ENCODE measurements around the gene RUBCN. TPM values are rescaled to one million over a fixed set of nuclear protein-coding genes. Genes with fewer than 3 reads are reported as not detected.

The RUBCN gene
- total and polyA plus RNA-seq, 10 of the 15 experiments (the other 5 are each of a cell fraction or from before 2014, with no cell fraction given): 15.5 to 79.9 (median 40.4) TPM

DNA sequence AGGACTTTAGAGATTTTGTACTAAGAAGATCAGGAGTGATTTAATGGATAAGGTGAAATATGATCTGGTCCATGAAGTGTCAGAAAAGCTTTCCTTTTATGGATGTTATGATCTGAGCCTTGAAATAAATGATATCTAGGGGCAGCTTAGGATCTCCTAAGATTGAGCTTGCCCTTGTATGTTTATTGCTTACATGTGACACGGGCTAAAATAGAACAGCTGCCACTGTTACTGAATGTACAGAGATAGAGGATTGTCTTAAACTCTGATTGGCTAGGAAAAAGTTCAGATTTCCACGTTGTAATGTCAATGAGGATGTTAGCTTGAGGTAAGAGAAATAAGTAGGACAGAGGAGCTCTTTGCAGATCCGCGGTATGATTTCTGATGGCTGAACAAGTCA, 21.8 kb upstream of the RUBCN start (continued):
- TF ChIP-seq CBX3 (IDR thresholded peaks at IDR 0.05; ENCODE audit: borderline replicate concordance, low read depth) (no peak), JUNB (IDR thresholded peaks at IDR 0.05) (no peak), MXI1 (IDR thresholded peaks at IDR 0.05; ENCODE audit: low read depth, low read length) (no peak), RBBP5 (conservative IDR thresholded peaks at IDR 0.05) (no peak), KLF5 (IDR thresholded peaks at IDR 0.05; ENCODE audit: partially characterized antibody) (no peak), BMI1 (IDR thresholded peaks at IDR 0.05; ENCODE audit: borderline replicate concordance) (no peak)
- TF ChIP-seq, protein P1, sequence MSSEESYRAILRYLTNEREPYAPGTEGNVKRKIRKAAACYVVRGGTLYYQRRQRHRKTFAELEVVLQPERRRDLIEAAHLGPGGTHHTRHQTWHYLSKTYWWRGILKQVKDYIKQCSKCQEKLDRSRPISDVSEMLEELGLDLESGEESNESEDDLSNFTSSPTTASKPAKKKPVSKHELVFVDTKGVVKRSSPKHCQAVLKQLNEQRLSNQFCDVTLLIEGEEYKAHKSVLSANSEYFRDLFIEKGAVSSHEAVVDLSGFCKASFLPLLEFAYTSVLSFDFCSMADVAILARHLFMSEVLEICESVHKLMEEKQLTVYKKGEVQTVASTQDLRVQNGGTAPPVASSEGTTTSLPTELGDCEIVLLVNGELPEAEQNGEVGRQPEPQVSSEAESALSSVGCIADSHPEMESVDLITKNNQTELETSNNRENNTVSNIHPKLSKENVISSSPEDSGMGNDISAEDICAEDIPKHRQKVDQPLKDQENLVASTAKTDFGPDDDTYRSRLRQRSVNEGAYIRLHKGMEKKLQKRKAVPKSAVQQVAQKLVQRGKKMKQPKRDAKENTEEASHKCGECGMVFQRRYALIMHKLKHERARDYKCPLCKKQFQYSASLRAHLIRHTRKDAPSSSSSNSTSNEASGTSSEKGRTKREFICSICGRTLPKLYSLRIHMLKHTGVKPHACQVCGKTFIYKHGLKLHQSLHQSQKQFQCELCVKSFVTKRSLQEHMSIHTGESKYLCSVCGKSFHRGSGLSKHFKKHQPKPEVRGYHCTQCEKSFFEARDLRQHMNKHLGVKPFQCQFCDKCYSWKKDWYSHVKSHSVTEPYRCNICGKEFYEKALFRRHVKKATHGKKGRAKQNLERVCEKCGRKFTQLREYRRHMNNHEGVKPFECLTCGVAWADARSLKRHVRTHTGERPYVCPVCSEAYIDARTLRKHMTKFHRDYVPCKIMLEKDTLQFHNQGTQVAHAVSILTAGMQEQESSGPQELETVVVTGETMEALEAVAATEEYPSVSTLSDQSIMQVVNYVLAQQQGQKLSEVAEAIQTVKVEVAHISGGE (CRISPR knock-in tag; IDR thresholded peaks at IDR 0.05): no peak

DNA sequence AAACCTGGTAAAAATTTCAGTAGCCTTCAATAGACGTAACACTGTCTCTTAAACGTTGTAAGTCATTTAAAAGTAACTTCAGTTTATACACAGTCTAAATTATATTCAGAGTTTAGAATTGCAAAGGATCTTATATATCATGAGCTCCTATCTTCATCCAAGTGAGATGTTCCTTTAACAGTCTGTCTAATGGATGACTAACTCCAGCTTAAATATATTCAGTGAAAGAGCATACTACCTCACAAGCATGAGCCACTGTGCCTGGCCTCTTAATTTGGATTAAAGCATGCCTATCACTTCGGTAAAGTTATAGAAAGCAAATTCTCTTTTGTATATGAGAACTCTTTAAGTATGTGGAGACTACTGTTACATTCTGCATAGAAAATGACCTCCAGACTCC, 20.0 kb upstream of the RUBCN start:
- Histone ChIP-seq H3K4me1 (ENCODE audit: control insufficient read depth, insufficient read depth, low read length) (peaks cover 3% of the 10 kb centered on the region; the same call in 1 of the 2 replicates), H3K36me3 (ENCODE audit: control insufficient read depth in 2 of 2, insufficient read depth in 2 of 2, low read length in 1 of 2) (peaks cover 0 to 7% of the 10 kb centered on the region in 2 experiments), H3K27me3 (replicated peaks in 1 of 2; ENCODE audit: control insufficient read depth in 2 of 2, insufficient read depth in 2 of 2, low read length in 1 of 2) (no peaks in the 10 kb centered on the region), H2AFZ (ENCODE audit: control insufficient read depth, low read depth, low read length) (no peak overlapping the region), H3K9me3 (replicated peaks; ENCODE audit: control insufficient read depth, insufficient read depth, low read length) (no peaks in the 10 kb centered on the region), H3K4me2 (ENCODE audit: control insufficient read depth, insufficient read depth) (no peak overlapping the region; the same call in 1 of the 2 replicates), H3K4me3 (no peak overlapping the region; the same call in 1 of the 2 replicates), H3K27ac (ENCODE audit: control insufficient read depth, insufficient read depth) (no peak overlapping the region), H3K79me2 (ENCODE audit: control insufficient read depth, insufficient read depth, low read length) (peaks cover 75% of the 10 kb centered on the region), H4K20me1 (ENCODE audit: control insufficient read depth, insufficient read depth) (peaks cover 3% of the 10 kb centered on the region), H3K9ac (ENCODE audit: control insufficient read depth, insufficient read depth, low read length) (no peak overlapping the region)
- SMC1A ChIA-PET (ENCODE audit: uncharacterized antibody, unreplicated experiment): interaction anchor here (0.7 to 1.8 kb wide), 11 partner anchors 11 to 100 kb away, joined by 3 to 6 read pairs (median 3); no protein-coding TSS in a partner anchor
- no peak for ATAC-seq
- BruUV-seq (replicated peaks): no TSS peak
- no peak for TF ChIP-seq NBN (IDR thresholded peaks at IDR 0.05)
- TF ChIP-seq, protein P2, sequence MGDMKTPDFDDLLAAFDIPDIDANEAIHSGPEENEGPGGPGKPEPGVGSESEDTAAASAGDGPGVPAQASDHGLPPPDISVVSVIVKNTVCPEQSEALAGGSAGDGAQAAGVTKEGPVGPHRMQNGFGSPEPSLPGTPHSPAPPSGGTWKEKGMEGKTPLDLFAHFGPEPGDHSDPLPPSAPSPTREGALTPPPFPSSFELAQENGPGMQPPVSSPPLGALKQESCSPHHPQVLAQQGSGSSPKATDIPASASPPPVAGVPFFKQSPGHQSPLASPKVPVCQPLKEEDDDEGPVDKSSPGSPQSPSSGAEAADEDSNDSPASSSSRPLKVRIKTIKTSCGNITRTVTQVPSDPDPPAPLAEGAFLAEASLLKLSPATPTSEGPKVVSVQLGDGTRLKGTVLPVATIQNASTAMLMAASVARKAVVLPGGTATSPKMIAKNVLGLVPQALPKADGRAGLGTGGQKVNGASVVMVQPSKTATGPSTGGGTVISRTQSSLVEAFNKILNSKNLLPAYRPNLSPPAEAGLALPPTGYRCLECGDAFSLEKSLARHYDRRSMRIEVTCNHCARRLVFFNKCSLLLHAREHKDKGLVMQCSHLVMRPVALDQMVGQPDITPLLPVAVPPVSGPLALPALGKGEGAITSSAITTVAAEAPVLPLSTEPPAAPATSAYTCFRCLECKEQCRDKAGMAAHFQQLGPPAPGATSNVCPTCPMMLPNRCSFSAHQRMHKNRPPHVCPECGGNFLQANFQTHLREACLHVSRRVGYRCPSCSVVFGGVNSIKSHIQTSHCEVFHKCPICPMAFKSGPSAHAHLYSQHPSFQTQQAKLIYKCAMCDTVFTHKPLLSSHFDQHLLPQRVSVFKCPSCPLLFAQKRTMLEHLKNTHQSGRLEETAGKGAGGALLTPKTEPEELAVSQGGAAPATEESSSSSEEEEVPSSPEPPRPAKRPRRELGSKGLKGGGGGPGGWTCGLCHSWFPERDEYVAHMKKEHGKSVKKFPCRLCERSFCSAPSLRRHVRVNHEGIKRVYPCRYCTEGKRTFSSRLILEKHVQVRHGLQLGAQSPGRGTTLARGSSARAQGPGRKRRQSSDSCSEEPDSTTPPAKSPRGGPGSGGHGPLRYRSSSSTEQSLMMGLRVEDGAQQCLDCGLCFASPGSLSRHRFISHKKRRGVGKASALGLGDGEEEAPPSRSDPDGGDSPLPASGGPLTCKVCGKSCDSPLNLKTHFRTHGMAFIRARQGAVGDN (IDR thresholded peaks at IDR 0.05): no peak
- TF ChIP-seq, protein P3, sequence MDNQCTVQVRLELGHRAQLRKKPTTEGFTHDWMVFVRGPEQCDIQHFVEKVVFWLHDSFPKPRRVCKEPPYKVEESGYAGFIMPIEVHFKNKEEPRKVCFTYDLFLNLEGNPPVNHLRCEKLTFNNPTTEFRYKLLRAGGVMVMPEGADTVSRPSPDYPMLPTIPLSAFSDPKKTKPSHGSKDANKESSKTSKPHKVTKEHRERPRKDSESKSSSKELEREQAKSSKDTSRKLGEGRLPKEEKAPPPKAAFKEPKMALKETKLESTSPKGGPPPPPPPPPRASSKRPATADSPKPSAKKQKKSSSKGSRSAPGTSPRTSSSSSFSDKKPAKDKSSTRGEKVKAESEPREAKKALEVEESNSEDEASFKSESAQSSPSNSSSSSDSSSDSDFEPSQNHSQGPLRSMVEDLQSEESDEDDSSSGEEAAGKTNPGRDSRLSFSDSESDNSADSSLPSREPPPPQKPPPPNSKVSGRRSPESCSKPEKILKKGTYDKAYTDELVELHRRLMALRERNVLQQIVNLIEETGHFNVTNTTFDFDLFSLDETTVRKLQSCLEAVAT (IDR thresholded peaks at IDR 0.05): no peak
- CTCF ChIA-PET: interaction anchor here (0.7 to 1.5 kb wide), 7 partner anchors 8 to 69 kb away, joined by 3 to 9 read pairs (median 4); partner anchors contain the start of gene LRCH3
- RAD21 ChIA-PET (ENCODE audit: unreplicated experiment): interaction anchor here (1.3 to 1.4 kb wide), 2 partner anchors 44 to 158 kb away, joined by 3 to 4 read pairs; no protein-coding TSS in a partner anchor
- no peak for DNase-seq (ENCODE audit: low read depth, low spot score)
- FAIRE-seq: no peak
- WGBS (ENCODE audit: insufficient coverage, insufficient replicate concordance, low lambda C conversion rate, missing lambda C conversion rate): 86% methylated on average over 3 of the region's 3 CpGs
- in situ Hi-C loops (cut with MboI) (no loop called here), intact Hi-C loops (cut with micrococcal nuclease; ENCODE audit: unreplicated experiment) (no loop called here)
- POLR2A ChIA-PET: no interaction called here

Measured in GM12878 (cell line).